CD14-positive monocyte (primary cell): ENCODE measurements around the gene SNX1. TPM values are rescaled to one million over a fixed set of nuclear protein-coding genes. Genes with fewer than 3 reads are reported as not detected.

Experiments used
- DNase-seq, 3 donors: peaks; one replicate each; pipeline ENCODE4 v3.0.0-alpha.2; 2011 to 2022
- H2AFZ ChIP-seq: 2 replicates; pipeline ENCODE4 v1.6.0; 2012; ENCODE audit warnings: mild to moderate bottlenecking, low read depth, low read length, inconsistent platforms; ENCODE audit not compliant: insufficient read depth, poor library complexity, severe bottlenecking
- H3K27ac ChIP-seq, 2 donors: 1 replicate in 1 of 2; 2 replicates in 1 of 2; pipeline ENCODE4 v1.5.1; 2012 to 2013; ENCODE audit warnings: low read length in 2 of 2, control low read depth in 1 of 2, inconsistent platforms in 1 of 2, low read depth in 1 of 2, mild to moderate bottlenecking in 1 of 2
- H3K27me3 ChIP-seq, 2 donors: one replicate each; pipeline versions ENCODE4 v1.6.0 to v1.6.1; 2011 to 2013; ENCODE audit warnings: low read length in 2 of 2; ENCODE audit not compliant: control insufficient read depth in 2 of 2, insufficient read depth in 2 of 2
- H3K36me3 ChIP-seq, 2 donors: replicated peaks in 1 of 2; 1 replicate in 1 of 2; 2 replicates in 1 of 2; pipeline versions ENCODE4 v1.5.1 to v1.6.1; 2012 to 2013; ENCODE audit warnings: low read length in 2 of 2, control low read depth in 1 of 2, inconsistent platforms in 1 of 2, mild to moderate bottlenecking in 1 of 2; ENCODE audit not compliant: insufficient read depth in 2 of 2, control insufficient read depth in 1 of 2
- H3K4me1 ChIP-seq, 2 donors: 1 replicate in 1 of 2; 2 replicates in 1 of 2; pipeline versions ENCODE4 v1.5.1 to v1.6.1; 2012 to 2013; ENCODE audit warnings: low read length in 2 of 2, control low read depth in 1 of 2, inconsistent platforms in 1 of 2, mild to moderate bottlenecking in 1 of 2, moderate library complexity in 1 of 2; ENCODE audit not compliant: insufficient read depth in 2 of 2, control insufficient read depth in 1 of 2
- H3K4me2 ChIP-seq: replicated peaks from 2 replicates; pipeline ENCODE3; 2012; ENCODE audit warnings: low read length, moderate library complexity, mild to moderate bottlenecking; ENCODE audit not compliant: poor library complexity, severe bottlenecking; ENCODE audit errors: extremely low read depth
- H3K4me3 ChIP-seq, 3 experiments: fragments of 200-600 bp in 1 of 3; sonication (generic) in 1 of 3; replicated peaks in 1 of 3; 1 replicate in 2 of 3; 2 replicates in 1 of 3; pipeline ENCODE4 v1.5.1; 2011 to 2013; ENCODE audit warnings: low read length in 3 of 3, mild to moderate bottlenecking in 3 of 3, control low read depth in 2 of 3, low read depth in 2 of 3, inconsistent platforms in 1 of 3, moderate library complexity in 1 of 3
- H3K79me2 ChIP-seq: 2 replicates; pipeline ENCODE4 v1.6.0; 2012; ENCODE audit warnings: mild to moderate bottlenecking, control low read depth, inconsistent platforms, low read length, moderate library complexity; ENCODE audit not compliant: insufficient read depth
- H3K9ac ChIP-seq: 2 replicates; pipeline ENCODE4 v1.6.0; 2017; ENCODE audit warnings: low read length, mild to moderate bottlenecking; ENCODE audit not compliant: insufficient read depth, poor library complexity, severe bottlenecking
- H3K9me3 ChIP-seq, 2 donors: replicated peaks in 1 of 2; 1 replicate in 1 of 2; 2 replicates in 1 of 2; pipeline versions ENCODE4 v1.5.1 to v1.6.1; 2012 to 2013; ENCODE audit warnings: low read length in 2 of 2, control low read depth in 1 of 2; ENCODE audit not compliant: control insufficient read depth in 1 of 2, insufficient read depth in 1 of 2
- H4K20me1 ChIP-seq: 2 replicates; pipeline ENCODE4 v1.6.0; 2012; ENCODE audit warnings: mild to moderate bottlenecking, low read length, control low read depth, moderate library complexity; ENCODE audit not compliant: insufficient read depth
- H3K27ac Mint-ChIP-seq, 7 donors: one replicate each; pipeline ENCODE4 v1.8.0; 2020; ENCODE audit warnings: mild to moderate bottlenecking in 7 of 7, mixed read lengths in 7 of 7, moderate library complexity in 6 of 7, inconsistent platforms in 2 of 7
- H3K27me3 Mint-ChIP-seq, 3 donors: one replicate each; pipeline ENCODE4 v1.8.0; 2021 to 2022; ENCODE audit warnings: low read depth in 3 of 3, mild to moderate bottlenecking in 3 of 3, mixed read lengths in 3 of 3, moderate library complexity in 3 of 3, inconsistent platforms in 1 of 3
- H3K36me3 Mint-ChIP-seq, 2 donors: one replicate each; pipeline ENCODE4 v1.8.0; 2020; ENCODE audit warnings: mixed read lengths in 2 of 2, inconsistent platforms in 1 of 2, mild to moderate bottlenecking in 1 of 2
- H3K4me1 Mint-ChIP-seq: one replicate; pipeline ENCODE4 v1.8.0; 2020; ENCODE audit warnings: mild to moderate bottlenecking, mixed read lengths
- H3K4me3 Mint-ChIP-seq, 2 donors: one replicate each; pipeline ENCODE4 v1.8.0; 2020; ENCODE audit warnings: mild to moderate bottlenecking in 2 of 2, mixed read lengths in 2 of 2, moderate library complexity in 1 of 2
- H3K9me3 Mint-ChIP-seq, 7 donors: one replicate each; pipeline ENCODE4 v1.8.0; 2020 to 2022; ENCODE audit warnings: mixed read lengths in 7 of 7, mild to moderate bottlenecking in 6 of 7, moderate library complexity in 6 of 7, inconsistent platforms in 2 of 7
- WGBS: methylation state at CpG from one replicate; pipeline ENCODE4 v1.1.5; 2013; ENCODE audit warnings: missing lambda C conversion rate; ENCODE audit not compliant: insufficient coverage; 5-methylcytosine and 5-hydroxymethylcytosine counted together
- intact Hi-C, 2 donors: fragments of 100-400 bp; cut with micrococcal nuclease; formaldehyde crosslinking; loops; one replicate each; pipeline versions ENCODE4 v1.15.0 to v1.15.1; 2023
- polyA plus RNA-seq, 3 donors: library from polyadenylated mRNA; depleted of rRNA in 1 of 3; unstranded in 2 of 3; stranded (reverse) in 1 of 3; fragments of 300-500 nt in 2 of 3; fragments of >200 nt in 1 of 3; fragmentation: Illumina TruSeq in 2 of 3; gene quantifications; 1 replicate in 2 of 3; 2 replicates in 1 of 3; pipeline ENCODE4 v1.2.3, GENCODE V29; 2012 to 2021
- TF ChIP-seq, protein P1 (sequence below): fragments of 200-600 bp; IDR thresholded peaks from one replicate; pipeline ENCODE4 v1.8.0; 2022; ENCODE audit warnings: antibody characterized with exemption, mild to moderate bottlenecking

Gene SNX1
- polyA plus RNA-seq, 3 donors, result 104 to 115 (median 115) TPM

DNA sequence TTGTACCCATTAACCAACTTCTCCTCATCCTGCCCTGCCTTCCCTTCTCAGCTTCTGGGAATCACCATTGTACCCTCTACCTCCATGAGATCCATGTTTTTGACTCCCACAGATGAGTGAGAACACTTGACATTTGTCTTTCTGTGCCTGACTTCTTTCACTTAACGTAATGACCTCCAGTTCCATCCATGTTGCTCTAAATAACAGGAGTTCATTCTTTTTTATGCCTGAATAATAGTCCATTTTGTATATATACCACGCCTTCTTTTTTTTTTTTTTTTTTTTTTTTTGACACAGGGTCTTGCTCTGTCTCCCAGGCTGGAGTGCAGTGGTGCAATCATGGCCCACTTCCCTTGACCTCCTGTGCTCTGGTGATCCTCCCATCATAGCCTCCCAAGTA, 6.7 kb downstream of the SNX1 start:
- Histone ChIP-seq H3K9me3 (no peaks in the 10 kb centered on the region), H3K4me1 (peaks cover 56 to 79% of the 10 kb centered on the region in 2 donors), H3K27me3 (no peaks in the 10 kb centered on the region), H4K20me1 (peaks cover 75% of the 10 kb centered on the region), H3K4me3 (no peak overlapping the region), H3K9ac (no peak overlapping the region), H3K4me2 (no peak overlapping the region), H3K36me3 (peaks cover 2 to 5% of the 10 kb centered on the region in 2 donors), H3K27ac (peak overlapping the region in 1 of 2 donors; percentile 0), H3K79me2 (peaks cover 100% of the 10 kb centered on the region), H2AFZ (no peak overlapping the region)
- Mint-ChIP-seq H3K9me3 (no peaks in the 10 kb centered on the region), H3K4me1 (peaks cover 61% of the 10 kb centered on the region), H3K4me3 (no peak overlapping the region), H3K36me3 (peaks cover 7 to 16% of the 10 kb centered on the region in 2 donors), H3K27me3 (no peaks in the 10 kb centered on the region), H3K27ac (peak overlapping the region in 3 of 7 donors; percentile 13 to 63 (median 31))
- intact Hi-C loops, result no loop called here
- WGBS, result no CpG with 5 or more reads among the region's 2 CpGs
- TF ChIP-seq, protein P1, sequence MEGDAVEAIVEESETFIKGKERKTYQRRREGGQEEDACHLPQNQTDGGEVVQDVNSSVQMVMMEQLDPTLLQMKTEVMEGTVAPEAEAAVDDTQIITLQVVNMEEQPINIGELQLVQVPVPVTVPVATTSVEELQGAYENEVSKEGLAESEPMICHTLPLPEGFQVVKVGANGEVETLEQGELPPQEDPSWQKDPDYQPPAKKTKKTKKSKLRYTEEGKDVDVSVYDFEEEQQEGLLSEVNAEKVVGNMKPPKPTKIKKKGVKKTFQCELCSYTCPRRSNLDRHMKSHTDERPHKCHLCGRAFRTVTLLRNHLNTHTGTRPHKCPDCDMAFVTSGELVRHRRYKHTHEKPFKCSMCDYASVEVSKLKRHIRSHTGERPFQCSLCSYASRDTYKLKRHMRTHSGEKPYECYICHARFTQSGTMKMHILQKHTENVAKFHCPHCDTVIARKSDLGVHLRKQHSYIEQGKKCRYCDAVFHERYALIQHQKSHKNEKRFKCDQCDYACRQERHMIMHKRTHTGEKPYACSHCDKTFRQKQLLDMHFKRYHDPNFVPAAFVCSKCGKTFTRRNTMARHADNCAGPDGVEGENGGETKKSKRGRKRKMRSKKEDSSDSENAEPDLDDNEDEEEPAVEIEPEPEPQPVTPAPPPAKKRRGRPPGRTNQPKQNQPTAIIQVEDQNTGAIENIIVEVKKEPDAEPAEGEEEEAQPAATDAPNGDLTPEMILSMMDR, result no peak
- no peak for DNase-seq

DNA sequence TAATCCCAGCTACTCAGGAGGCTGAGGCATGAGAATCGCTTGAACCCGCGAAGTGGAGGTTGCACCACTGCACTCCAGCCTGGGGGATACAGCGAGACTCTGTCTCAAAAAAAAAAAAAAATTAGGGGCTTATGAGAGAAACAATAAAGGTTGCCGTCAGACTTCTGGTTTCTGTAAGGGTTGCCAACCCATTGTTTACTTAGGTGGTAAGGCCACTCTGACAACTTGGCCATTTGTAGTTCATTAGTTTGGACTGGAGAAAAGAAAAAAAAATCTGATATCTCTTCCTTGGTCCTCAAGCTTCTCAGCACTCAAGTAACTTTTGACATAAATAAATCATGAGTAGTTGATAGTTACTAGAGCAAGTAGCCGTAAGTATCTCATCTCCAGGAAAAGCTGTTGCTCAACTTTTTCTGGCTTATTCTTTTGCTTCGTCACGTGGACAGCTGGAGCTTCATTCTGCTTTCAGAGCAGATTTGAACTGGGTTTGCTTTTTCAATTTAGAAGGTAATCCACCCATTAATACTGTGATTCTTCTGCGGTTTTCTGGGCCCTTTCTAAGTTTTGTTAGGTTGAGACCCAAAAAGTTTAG, 9.4 kb downstream of the SNX1 start:
- no peak overlapping the region for H2AFZ ChIP-seq
- H3K4me1 ChIP-seq, result peaks cover 44 to 69% of the 10 kb centered on the region in 2 donors
- peaks cover 100% of the 10 kb centered on the region for H3K79me2 ChIP-seq
- H4K20me1 ChIP-seq, result peaks cover 76% of the 10 kb centered on the region
- WGBS, result 80% methylated on average over 1 of the region's 9 CpGs
- peak; percentile 46 to 85 (median 68) for DNase-seq
- Mint-ChIP-seq H3K4me3 (peak overlapping the region; percentile 20 to 76), H3K27ac (peak overlapping the region; percentile 72 to 91 (median 89)), H3K27me3 (no peaks in the 10 kb centered on the region), H3K36me3 (peaks cover 6 to 10% of the 10 kb centered on the region in 2 donors), H3K9me3 (no peaks in the 10 kb centered on the region), H3K4me1 (peaks cover 58% of the 10 kb centered on the region)
- H3K9me3 ChIP-seq, result no peaks in the 10 kb centered on the region
- peak overlapping the region; percentile 59 for H3K4me2 ChIP-seq
- H3K27me3 ChIP-seq, result no peaks in the 10 kb centered on the region
- peak overlapping the region; percentile 32 for H3K9ac ChIP-seq
- TF ChIP-seq, protein P1, result no peak
- H3K27ac ChIP-seq, result peak overlapping the region; percentile 76 to 79
- intact Hi-C loops, result no loop called here
- H3K36me3 ChIP-seq, result peaks cover 0 to 5% of the 10 kb centered on the region in 2 donors
- H3K4me3 ChIP-seq, result peak overlapping the region in 2 of 3 experiments; percentile 16 to 56
